ENCODE data around the gene KRTAP10-3.
A peak's percentile ranks its signal among the peaks of the same experiment; 100 is the strongest.

The KRTAP10-3 gene

GRCh38 chr21:44517175-44517899 is 41.3 kb downstream of the KRTAP10-3 start:
- no peak for TF ChIP-seq Cebpa-rat (IDR thresholded peaks at IDR 0.05)
- no peak overlapping the region for H3K4me3 ChIP-seq

GRCh38 chr21:44516828-44517174 is 41.8 kb downstream of the KRTAP10-3 start:
- Histone ChIP-seq H3K27ac (no peak overlapping the region), H3K36me3 (no peaks in the 10 kb centered on the region), H4K20me1 (no peaks in the 10 kb centered on the region), H3K27me3 (no peaks in the 10 kb centered on the region), H3K4me2 (no peak overlapping the region), H3K9me3 (0 out of 2 replicates have a peak, but pooled peaks cover 4% of the 10 kb centered on the region), H3K9ac (no peak overlapping the region), H3K4me3 (no peak overlapping the region), H3K4me1 (peaks cover 27% of the 10 kb centered on the region)
- TF ChIP-seq Cebpa-rat (IDR thresholded peaks at IDR 0.05): no peak

More at GRCh38 chr21:44517175-44517899, 41.3 kb downstream of the KRTAP10-3 start:
- Histone ChIP-seq H3K4me1 (peaks cover 27% of the 10 kb centered on the region), H3K4me2 (no peak overlapping the region), H3K27ac (no peak overlapping the region), H3K27me3 (no peaks in the 10 kb centered on the region), H3K9ac (no peak overlapping the region), H3K36me3 (no peaks in the 10 kb centered on the region), H4K20me1 (no peaks in the 10 kb centered on the region), H3K9me3 (0 out of 2 replicates have a peak, but pooled peaks cover 4% of the 10 kb centered on the region)

GRCh38 chr21:44516342-44516741 is 42.3 kb downstream of the KRTAP10-3 start:
- Histone ChIP-seq H3K4me3 (no peak overlapping the region), H3K27ac (no peak overlapping the region), H3K9me3 (0 out of 2 replicates have a peak, but pooled peaks cover 4% of the 10 kb centered on the region), H3K9ac (no peak overlapping the region), H3K4me2 (0 out of 2 replicates have a peak overlapping the region, but pooled peaks have one; percentile 73), H3K27me3 (no peaks in the 10 kb centered on the region), H3K36me3 (no peaks in the 10 kb centered on the region), H3K4me1 (peaks cover 27% of the 10 kb centered on the region), H4K20me1 (no peaks in the 10 kb centered on the region)
- no peak for TF ChIP-seq Cebpa-rat (IDR thresholded peaks at IDR 0.05)

GRCh38 chr21:44515359-44516165 is 43.0 kb downstream of the KRTAP10-3 start:
- Histone ChIP-seq H4K20me1 (no peaks in the 10 kb centered on the region), H3K27ac (0 out of 2 replicates have a peak overlapping the region, but pooled peaks have one; percentile 0), H3K27me3 (no peaks in the 10 kb centered on the region), H3K4me3 (no peak overlapping the region), H3K9me3 (0 out of 2 replicates have a peak, but pooled peaks cover 4% of the 10 kb centered on the region), H3K9ac (no peak overlapping the region), H3K36me3 (no peaks in the 10 kb centered on the region), H3K4me2 (peak overlapping the region; percentile 73), H3K4me1 (peaks cover 31% of the 10 kb centered on the region)
- TF ChIP-seq Cebpa-rat (IDR thresholded peaks at IDR 0.05): no peak

GRCh38 chr21:44514746-44515358 is 43.7 kb downstream of the KRTAP10-3 start:
- peak overlapping the region; percentile 73 for H3K4me2 ChIP-seq

GRCh38 chr21:44514218-44514520 is 44.4 kb downstream of the KRTAP10-3 start:
- no peaks in the 10 kb centered on the region for H3K36me3 ChIP-seq
- no peak overlapping the region for H3K9ac ChIP-seq
- H3K4me2 ChIP-seq: peak overlapping the region; percentile 73
- H3K4me1 ChIP-seq: peaks cover 43% of the 10 kb centered on the region
- no peaks in the 10 kb centered on the region for H3K27me3 ChIP-seq
- no peaks in the 10 kb centered on the region for H4K20me1 ChIP-seq
- H3K27ac ChIP-seq: no peak overlapping the region
- TF ChIP-seq Cebpa-rat (IDR thresholded peaks at IDR 0.05): no peak
- H3K4me3 ChIP-seq: no peak overlapping the region
- no peaks in the 10 kb centered on the region for H3K9me3 ChIP-seq

More at GRCh38 chr21:44514746-44515358, 43.7 kb downstream of the KRTAP10-3 start:
- H3K4me3 ChIP-seq: no peak overlapping the region
- no peaks in the 10 kb centered on the region for H3K36me3 ChIP-seq
- TF ChIP-seq Cebpa-rat (IDR thresholded peaks at IDR 0.05): no peak
- 0 out of 2 replicates have a peak, but pooled peaks cover 3% of the 10 kb centered on the region for H3K9me3 ChIP-seq
- H3K27me3 ChIP-seq: no peaks in the 10 kb centered on the region
- no peak overlapping the region for H3K9ac ChIP-seq
- peaks cover 38% of the 10 kb centered on the region for H3K4me1 ChIP-seq
- no peaks in the 10 kb centered on the region for H4K20me1 ChIP-seq
- 0 out of 2 replicates have a peak overlapping the region, but pooled peaks have one; percentile 0 for H3K27ac ChIP-seq

- Histone ChIP-seq H3K4me2 (no peak overlapping the region), H3K27ac (no peak overlapping the region), H3K4me1 (peaks cover 43% of the 10 kb centered on the region), H3K4me3 (no peak overlapping the region), H3K27me3 (no peaks in the 10 kb centered on the region), H4K20me1 (no peaks in the 10 kb centered on the region), H3K9ac (no peak overlapping the region), H3K36me3 (peaks cover 4% of the 10 kb centered on the region; the same call in 1 of the 2 replicates), H3K9me3 (no peaks in the 10 kb centered on the region)
- TF ChIP-seq Cebpa-rat (IDR thresholded peaks at IDR 0.05): no peak
Measured at GRCh38 chr21:44513389-44514217, 45.0 kb downstream of the KRTAP10-3 start.

- Histone ChIP-seq H4K20me1 (no peaks in the 10 kb centered on the region), H3K27ac (no peak overlapping the region)
- TF ChIP-seq Cebpa-rat (IDR thresholded peaks at IDR 0.05): no peak
Measured at GRCh38 chr21:44512496-44513388, 45.9 kb downstream of the KRTAP10-3 start.

More at GRCh38 chr21:44512496-44513388, 45.9 kb downstream of the KRTAP10-3 start:
- Histone ChIP-seq H3K9ac (no peak overlapping the region), H3K27me3 (no peaks in the 10 kb centered on the region), H3K36me3 (peaks cover 10% of the 10 kb centered on the region; the same call in 1 of the 2 replicates), H3K4me3 (no peak overlapping the region), H3K4me2 (no peak overlapping the region), H3K4me1 (peaks cover 43% of the 10 kb centered on the region), H3K9me3 (no peaks in the 10 kb centered on the region)
